ENCODE measurements around the gene CD151.

Gene CD151

GRCh38 chr11:810040-810567, 22.6 kb upstream of the CD151 start:
- no peak for TF ChIP-seq CTCF (IDR thresholded peaks at IDR 0.05; ENCODE audit: extremely low read depth, insufficient read depth, missing control alignments)
- in situ Hi-C loops (cut with MboI; ENCODE audit: low pct_unique_long_range_greater_than_20kb, low sequenced_read_pairs, unreplicated experiment) = no loop called here
- no peak for DNase-seq (ENCODE audit: low spot score)

GRCh38 chr11:811446-812245, 21.1 kb upstream of the CD151 start:
- no peak for TF ChIP-seq CTCF (IDR thresholded peaks at IDR 0.05; ENCODE audit: extremely low read depth, insufficient read depth, missing control alignments)
- in situ Hi-C loops (cut with MboI; ENCODE audit: low pct_unique_long_range_greater_than_20kb, low sequenced_read_pairs, unreplicated experiment) = no loop called here
- no peak for DNase-seq (ENCODE audit: low spot score)

- TF ChIP-seq CTCF (IDR thresholded peaks at IDR 0.05; ENCODE audit: extremely low read depth, insufficient read depth, missing control alignments) = no peak
- in situ Hi-C loops (cut with MboI; ENCODE audit: low pct_unique_long_range_greater_than_20kb, low sequenced_read_pairs, unreplicated experiment) = no loop called here
- DNase-seq (ENCODE audit: low spot score) = no peak
Observed at GRCh38 chr11:812390-812789, 20.4 kb upstream of the CD151 start.

- no peak for TF ChIP-seq CTCF (IDR thresholded peaks at IDR 0.05; ENCODE audit: extremely low read depth, insufficient read depth, missing control alignments)
- no peak for DNase-seq (ENCODE audit: low spot score)
- in situ Hi-C loops (cut with MboI; ENCODE audit: low pct_unique_long_range_greater_than_20kb, low sequenced_read_pairs, unreplicated experiment) = no loop called here
Observed at GRCh38 chr11:813072-813455, 19.7 kb upstream of the CD151 start.

- in situ Hi-C loops (cut with MboI; ENCODE audit: low pct_unique_long_range_greater_than_20kb, low sequenced_read_pairs, unreplicated experiment) = no loop called here
- DNase-seq (ENCODE audit: low spot score) = no peak
- TF ChIP-seq CTCF (IDR thresholded peaks at IDR 0.05; ENCODE audit: extremely low read depth, insufficient read depth, missing control alignments) = no peak
Observed at GRCh38 chr11:813456-814096, 19.2 kb upstream of the CD151 start.

- no peak for DNase-seq (ENCODE audit: low spot score)
- in situ Hi-C loops (cut with MboI; ENCODE audit: low pct_unique_long_range_greater_than_20kb, low sequenced_read_pairs, unreplicated experiment) = no loop called here
- no peak for TF ChIP-seq CTCF (IDR thresholded peaks at IDR 0.05; ENCODE audit: extremely low read depth, insufficient read depth, missing control alignments)
Observed at GRCh38 chr11:815675-816432, 16.9 kb upstream of the CD151 start.

Measured in GM13977 (cell line).